Mucosa of gallbladder (tissue), 1 donor: ENCODE results near the gene MARF1. TPM values are rescaled to one million over a fixed set of nuclear protein-coding genes. Genes with fewer than 3 reads are reported as not detected.
A peak's percentile ranks its signal among the peaks of the same experiment; 100 is the strongest.
"Not testable (repeated sequence)": the region's sequence is repeated elsewhere in the genome, so short reads cannot be mapped to it uniquely, and the experiment has no call there.

Source experiments
- DNase-seq: peaks from one replicate; pipeline ENCODE4 v3.0.0-alpha.2; 2020; ENCODE audit warnings: low spot score
- total RNA-seq: library from RNA; stranded (reverse); gene quantifications from one replicate; pipeline ENCODE4 v1.2.1, GENCODE V29; 2021
- donor health status: DM: no; HTN: no; CAD: no.

MARF1 gene
- total RNA-seq, 1 donor from 2014 or later = 92.6 TPM

- no peak for DNase-seq
These were observed 41.6 kb downstream of the MARF1 start for GRCh38 chr16:15601212-15601879.

GRCh38 chr16:15599303-15600070, 43.5 kb downstream of the MARF1 start:
- no peak for DNase-seq

- no peak for DNase-seq
These were observed 44.2 kb downstream of the MARF1 start for GRCh38 chr16:15598648-15599190.

- DNase-seq = no peak
These were observed 44.9 kb downstream of the MARF1 start for GRCh38 chr16:15597822-15598647.

GRCh38 chr16:15597135-15597534, 45.8 kb downstream of the MARF1 start:
- no peak for DNase-seq

GRCh38 chr16:15594711-15595320, 48.1 kb downstream of the MARF1 start:
- no peak for DNase-seq

- no peak for DNase-seq
These were observed 49.7 kb downstream of the MARF1 start for GRCh38 chr16:15593235-15593634.

GRCh38 chr16:15592324-15592723, 50.6 kb downstream of the MARF1 start:
- DNase-seq = peak; percentile 19

- DNase-seq = no peak
These were observed 55.7 kb downstream of the MARF1 start for GRCh38 chr16:15587152-15587825.

GRCh38 chr16:15586716-15587115, 56.2 kb downstream of the MARF1 start:
- no peak for DNase-seq

- no peak for DNase-seq
These were observed 57.0 kb downstream of the MARF1 start for GRCh38 chr16:15585956-15586355.

- no peak for DNase-seq
These were observed 59.4 kb downstream of the MARF1 start for GRCh38 chr16:15583526-15583925.

- no peak for DNase-seq
These were observed 61.7 kb downstream of the MARF1 start for GRCh38 chr16:15581127-15581815.

- DNase-seq = no peak
These were observed 64.1 kb downstream of the MARF1 start for GRCh38 chr16:15578824-15579223.

- no peak for DNase-seq
These were observed 65.7 kb downstream of the MARF1 start for GRCh38 chr16:15576960-15577958.

GRCh38 chr16:15575293-15576049, 67.5 kb downstream of the MARF1 start:
- no peak for DNase-seq

GRCh38 chr16:15574614-15574948, 68.4 kb downstream of the MARF1 start:
- no peak for DNase-seq

- not testable (repeated sequence) for DNase-seq
These were observed 68.9 kb downstream of the MARF1 start for GRCh38 chr16:15573896-15574613.
